Thyroid gland (tissue), 4 donors: Measurements from ENCODE around the gene SSPN.

ENCODE experiments used
- CTCF ChIP-seq, 6 experiments: fragments of 200-600 bp in 3 of 6; fragments of 450-650 bp in 3 of 6; sonication (generic) in 3 of 6; IDR thresholded peaks; one replicate each; pipeline ENCODE4 v1.5.1; 2016 to 2019; ENCODE audit warnings: antibody characterized with exemption in 6 of 6, mild to moderate bottlenecking in 2 of 6, inconsistent platforms in 1 of 6, moderate library complexity in 1 of 6
- POLR2A ChIP-seq, 2 donors: fragments of 450-650 bp; IDR thresholded peaks; one replicate each; pipeline ENCODE4 v1.6.1; 2017; ENCODE audit warnings: antibody characterized with exemption in 2 of 2, mild to moderate bottlenecking in 2 of 2, moderate library complexity in 1 of 2

DNA sequence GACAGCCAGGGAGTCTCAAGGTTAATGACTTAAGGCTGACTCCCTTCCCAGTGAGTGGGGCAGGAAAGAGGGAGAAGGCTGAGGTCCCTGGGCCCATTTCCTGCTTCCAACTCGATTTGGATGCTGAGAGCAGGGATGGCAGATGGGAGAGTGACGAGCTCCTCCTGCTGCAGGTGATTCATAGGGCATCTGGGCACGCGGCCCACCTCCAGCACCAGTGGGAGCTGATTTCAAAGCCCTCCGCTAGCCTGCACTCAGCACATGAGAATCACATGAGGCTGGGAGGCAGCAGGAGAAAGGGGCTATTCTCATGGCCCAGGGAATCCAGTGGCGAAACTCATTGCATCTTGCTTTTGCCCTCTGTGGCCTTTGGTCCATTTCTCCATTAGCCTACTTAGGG is 90.8 kb downstream of the SSPN start:
- TF ChIP-seq CTCF (IDR thresholded peaks at IDR 0.05) (no peak), POLR2A (IDR thresholded peaks at IDR 0.05) (no peak)
